Smooth muscle cell (in vitro differentiated cells): ENCODE results near the gene NPR3. TPM values are rescaled to one million over a fixed set of nuclear protein-coding genes. Genes with fewer than 3 reads are reported as not detected.

Experiments
- DNase-seq: peaks from one replicate; lab custom pipeline; 2025; ENCODE audit not compliant: unreplicated experiment; lab: John Stamatoyannopoulos, UW
- H2AFZ ChIP-seq: fragments of 200-600 bp; sonication (generic); 2 replicates; pipeline ENCODE4 v1.6.0; 2016; ENCODE audit warnings: antibody characterized with exemption, low read depth, mild to moderate bottlenecking
- H3F3A ChIP-seq: fragments of 200-600 bp; sonication (generic); 2 replicates; pipeline ENCODE4 v1.6.0; 2017; ENCODE audit warnings: antibody characterized with exemption, low read depth
- H3K27ac ChIP-seq: fragments of 200-600 bp; sonication (generic); 2 replicates; pipeline ENCODE4 v1.5.1; 2016; ENCODE audit warnings: low read depth, mild to moderate bottlenecking
- H3K27me3 ChIP-seq: fragments of 200-600 bp; sonication (generic); 2 replicates; pipeline ENCODE4 v1.6.1; 2016; ENCODE audit warnings: low read depth, mild to moderate bottlenecking
- H3K36me3 ChIP-seq: fragments of 200-600 bp; sonication (generic); 2 replicates; pipeline ENCODE4 v1.5.1; 2016; ENCODE audit warnings: low read depth
- H3K4me1 ChIP-seq: fragments of 200-600 bp; sonication (generic); 2 replicates; pipeline ENCODE4 v1.5.1; 2016; ENCODE audit warnings: low read depth
- H3K4me2 ChIP-seq: fragments of 200-600 bp; sonication (generic); 2 replicates; pipeline ENCODE4 v1.6.0; 2016; ENCODE audit warnings: mild to moderate bottlenecking
- H3K4me3 ChIP-seq: fragments of 200-600 bp; sonication (generic); 2 replicates; pipeline ENCODE4 v1.5.1; 2016; ENCODE audit warnings: mild to moderate bottlenecking
- H3K79me2 ChIP-seq: fragments of 200-600 bp; sonication (generic); 2 replicates; pipeline ENCODE4 v1.6.0; 2016; ENCODE audit warnings: low read depth, mild to moderate bottlenecking
- H3K9ac ChIP-seq: fragments of 200-600 bp; sonication (generic); 2 replicates; pipeline ENCODE4 v1.6.0; 2016; ENCODE audit warnings: low read depth
- H3K9me3 ChIP-seq: fragments of 200-600 bp; sonication (generic); replicated peaks from 2 replicates; pipeline ENCODE4 v1.5.1; 2016; ENCODE audit warnings: low read depth
- H4K20me1 ChIP-seq: fragments of 200-600 bp; sonication (generic); 2 replicates; pipeline ENCODE4 v1.6.0; 2016; ENCODE audit warnings: low read depth
- WGBS: methylation state at CpG from one replicate; pipeline ENCODE4 v1.1.7; 2016; ENCODE audit warnings: low lambda C conversion rate; 5-methylcytosine and 5-hydroxymethylcytosine counted together
- polyA plus RNA-seq: library from polyadenylated mRNA; unstranded; fragments of >200 nt; fragmentation: Nextera tagmentation; extraction: Ambion mirVana; gene quantifications from 2 replicates; pipeline ENCODE4 v1.2.1, GENCODE V29; 2016
- total RNA-seq: library from RNA; depleted of rRNA; stranded (reverse); fragments of >200 nt; gene quantifications from 2 replicates; pipeline ENCODE4 v1.2.3, GENCODE V29; 2014
- TF ChIP-seq, protein P1 (sequence below): fragments of 200-600 bp; sonication (generic); IDR thresholded peaks from 2 replicates; pipeline ENCODE4 v1.5.1; 2017; ENCODE audit warnings: borderline replicate concordance, mild to moderate bottlenecking, antibody characterized with exemption; ENCODE audit not compliant: insufficient read depth, poor library complexity, severe bottlenecking

The NPR3 gene
- total and polyA plus RNA-seq, 2 experiments from 2014 or later: 2.5 to 5.4 TPM

DNA sequence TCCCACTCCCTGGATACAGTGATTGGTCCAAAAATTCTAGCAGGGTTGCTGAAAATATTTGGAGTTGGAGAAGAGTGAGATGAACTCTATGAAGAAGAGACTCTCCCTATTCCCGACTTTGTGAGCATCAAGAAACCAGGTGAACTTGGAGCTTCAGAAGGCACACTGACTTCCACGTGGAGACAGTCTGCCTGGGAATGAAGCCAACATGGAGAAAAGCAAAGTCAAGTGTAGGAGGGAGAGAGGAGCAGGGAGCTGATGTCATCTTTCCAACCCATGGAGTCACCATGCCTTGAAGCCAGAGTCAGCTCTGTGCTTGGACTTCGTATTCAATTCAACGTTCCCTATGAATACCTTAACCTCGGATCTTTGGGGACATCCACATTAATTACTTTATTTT, 125.1 kb downstream of the NPR3 start:
- TF ChIP-seq, protein P1, sequence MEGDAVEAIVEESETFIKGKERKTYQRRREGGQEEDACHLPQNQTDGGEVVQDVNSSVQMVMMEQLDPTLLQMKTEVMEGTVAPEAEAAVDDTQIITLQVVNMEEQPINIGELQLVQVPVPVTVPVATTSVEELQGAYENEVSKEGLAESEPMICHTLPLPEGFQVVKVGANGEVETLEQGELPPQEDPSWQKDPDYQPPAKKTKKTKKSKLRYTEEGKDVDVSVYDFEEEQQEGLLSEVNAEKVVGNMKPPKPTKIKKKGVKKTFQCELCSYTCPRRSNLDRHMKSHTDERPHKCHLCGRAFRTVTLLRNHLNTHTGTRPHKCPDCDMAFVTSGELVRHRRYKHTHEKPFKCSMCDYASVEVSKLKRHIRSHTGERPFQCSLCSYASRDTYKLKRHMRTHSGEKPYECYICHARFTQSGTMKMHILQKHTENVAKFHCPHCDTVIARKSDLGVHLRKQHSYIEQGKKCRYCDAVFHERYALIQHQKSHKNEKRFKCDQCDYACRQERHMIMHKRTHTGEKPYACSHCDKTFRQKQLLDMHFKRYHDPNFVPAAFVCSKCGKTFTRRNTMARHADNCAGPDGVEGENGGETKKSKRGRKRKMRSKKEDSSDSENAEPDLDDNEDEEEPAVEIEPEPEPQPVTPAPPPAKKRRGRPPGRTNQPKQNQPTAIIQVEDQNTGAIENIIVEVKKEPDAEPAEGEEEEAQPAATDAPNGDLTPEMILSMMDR: no peak
- no peak for DNase-seq
- Histone ChIP-seq H3K36me3 (no peaks in the 10 kb centered on the region), H3K4me1 (no peaks in the 10 kb centered on the region), H2AFZ (no peak overlapping the region), H3K27me3 (no peaks in the 10 kb centered on the region), H4K20me1 (no peaks in the 10 kb centered on the region), H3K9ac (no peak overlapping the region), H3F3A (no peaks in the 10 kb centered on the region), H3K4me2 (no peak overlapping the region), H3K79me2 (no peaks in the 10 kb centered on the region), H3K27ac (no peak overlapping the region), H3K4me3 (no peak overlapping the region), H3K9me3 (no peaks in the 10 kb centered on the region)
- 86% methylated on average over 5 of the region's 5 CpGs for WGBS

DNA sequence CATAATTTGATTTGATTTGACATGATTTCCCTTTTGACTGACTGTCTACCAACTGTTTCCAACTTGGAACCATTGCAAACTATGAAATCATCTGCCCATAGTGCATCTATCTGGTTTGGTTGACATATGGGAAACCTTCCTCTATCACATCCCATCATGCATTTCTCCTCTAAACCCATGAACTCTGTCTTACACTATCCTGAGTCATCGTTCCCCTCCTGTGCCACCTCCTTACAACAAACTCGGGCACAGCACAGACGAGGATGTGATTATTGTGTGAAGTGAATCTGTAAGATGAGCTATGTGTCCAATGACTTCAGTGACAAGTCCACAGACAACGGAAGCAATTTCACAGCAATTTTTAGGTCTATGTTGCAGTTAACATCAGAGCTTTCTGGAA, 126.1 kb downstream of the NPR3 start:
- Histone ChIP-seq H3K27me3 (no peaks in the 10 kb centered on the region), H4K20me1 (no peaks in the 10 kb centered on the region), H3K9ac (no peak overlapping the region), H3K4me2 (no peak overlapping the region), H2AFZ (no peak overlapping the region), H3K36me3 (no peaks in the 10 kb centered on the region), H3K9me3 (no peaks in the 10 kb centered on the region), H3K4me3 (no peak overlapping the region), H3F3A (no peaks in the 10 kb centered on the region), H3K27ac (no peak overlapping the region), H3K79me2 (no peaks in the 10 kb centered on the region), H3K4me1 (no peaks in the 10 kb centered on the region)
- no peak for DNase-seq
- TF ChIP-seq, protein P1: no peak
- 97% methylated on average over 4 of the region's 4 CpGs for WGBS

DNA sequence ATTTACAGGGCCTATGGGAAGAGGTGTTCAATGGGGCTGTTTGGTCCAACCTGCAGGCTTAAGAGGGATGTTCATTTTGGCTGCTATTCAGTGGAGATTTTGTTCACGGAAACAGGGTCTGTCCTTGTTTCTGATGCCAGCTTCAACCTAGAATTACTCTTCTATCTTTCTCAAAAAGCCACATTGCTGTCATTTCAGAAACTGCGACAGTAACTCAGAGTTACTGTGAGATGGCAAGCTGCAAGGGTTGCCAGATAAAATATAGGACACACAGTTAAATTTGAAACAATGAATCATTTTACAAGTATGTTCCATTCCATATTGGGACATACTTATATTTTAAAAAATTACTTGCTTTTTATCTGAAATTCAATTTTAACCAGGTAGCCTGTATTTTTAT, 128.0 kb downstream of the NPR3 start:
- H3K9ac ChIP-seq: no peak overlapping the region
- H2AFZ ChIP-seq: no peak overlapping the region
- WGBS: 94% methylated on average over 2 of the region's 2 CpGs

DNA sequence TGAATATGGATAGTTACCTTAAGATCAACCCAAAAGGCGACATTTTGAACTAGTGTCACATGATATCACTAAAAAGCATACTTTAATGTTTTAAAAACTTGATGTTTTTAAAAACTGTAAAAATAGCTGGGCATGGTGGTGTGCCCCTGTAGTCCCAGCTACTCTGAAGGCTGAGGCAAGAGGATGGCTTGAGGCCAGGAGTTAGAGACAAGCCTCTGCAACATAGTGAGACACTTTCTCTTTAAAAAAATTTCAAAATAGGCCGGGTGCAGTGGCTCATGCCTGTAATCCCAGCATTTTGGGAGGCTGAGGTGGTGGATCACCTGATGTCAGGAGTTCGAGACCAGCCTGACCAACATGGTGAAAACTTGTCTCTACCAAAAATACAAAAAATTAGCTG, 129.5 kb downstream of the NPR3 start:
- DNase-seq: no peak
- Histone ChIP-seq H3K4me2 (no peak overlapping the region), H2AFZ (no peak overlapping the region), H4K20me1 (no peaks in the 10 kb centered on the region), H3F3A (no peaks in the 10 kb centered on the region), H3K4me1 (no peaks in the 10 kb centered on the region), H3K27ac (no peak overlapping the region), H3K9ac (no peak overlapping the region), H3K9me3 (no peaks in the 10 kb centered on the region), H3K27me3 (peaks cover 2% of the 10 kb centered on the region), H3K36me3 (no peaks in the 10 kb centered on the region), H3K4me3 (no peak overlapping the region), H3K79me2 (no peaks in the 10 kb centered on the region)
- TF ChIP-seq, protein P1: no peak
- 90% methylated on average over 3 of the region's 3 CpGs for WGBS

More for the DNA sequence above, 128.0 kb downstream of the NPR3 start:
- TF ChIP-seq, protein P1: no peak
- no peaks in the 10 kb centered on the region for H3K36me3 ChIP-seq
- H3K27ac ChIP-seq: no peak overlapping the region
- H3K27me3 ChIP-seq: no peaks in the 10 kb centered on the region
- no peaks in the 10 kb centered on the region for H3K79me2 ChIP-seq
- H3K9me3 ChIP-seq: no peaks in the 10 kb centered on the region
- DNase-seq: no peak
- no peak overlapping the region for H3K4me3 ChIP-seq
- no peaks in the 10 kb centered on the region for H3F3A ChIP-seq
- no peaks in the 10 kb centered on the region for H3K4me1 ChIP-seq
- no peaks in the 10 kb centered on the region for H4K20me1 ChIP-seq
- no peak overlapping the region for H3K4me2 ChIP-seq
